ENCODE measurements around the gene MFF.

The MFF gene

GRCh38 chr2:227404585-227405271, 79.7 kb downstream of the MFF start:
- no peak for TF ChIP-seq CTCF (IDR thresholded peaks at IDR 0.05; ENCODE audit: borderline replicate concordance, insufficient read depth, low read depth, low read length)
- H3K4me3 ChIP-seq (ENCODE audit: low read depth, low read length) = no peak overlapping the region

- H3K4me3 ChIP-seq (ENCODE audit: low read depth, low read length) = no peak overlapping the region
- peak; percentile 67; the same call in 1 of the 2 replicates for TF ChIP-seq CTCF (IDR thresholded peaks at IDR 0.05; ENCODE audit: borderline replicate concordance, insufficient read depth, low read depth, low read length)
These were observed 81.4 kb downstream of the MFF start for GRCh38 chr2:227406177-227407031.
